ENCODE data around the gene HGFAC. TPM values are rescaled to one million over a fixed set of nuclear protein-coding genes. Genes with fewer than 3 reads are reported as not detected.

HGFAC gene
- total RNA-seq, 1 experiment from 2014 or later, result 0.20 TPM

DNA sequence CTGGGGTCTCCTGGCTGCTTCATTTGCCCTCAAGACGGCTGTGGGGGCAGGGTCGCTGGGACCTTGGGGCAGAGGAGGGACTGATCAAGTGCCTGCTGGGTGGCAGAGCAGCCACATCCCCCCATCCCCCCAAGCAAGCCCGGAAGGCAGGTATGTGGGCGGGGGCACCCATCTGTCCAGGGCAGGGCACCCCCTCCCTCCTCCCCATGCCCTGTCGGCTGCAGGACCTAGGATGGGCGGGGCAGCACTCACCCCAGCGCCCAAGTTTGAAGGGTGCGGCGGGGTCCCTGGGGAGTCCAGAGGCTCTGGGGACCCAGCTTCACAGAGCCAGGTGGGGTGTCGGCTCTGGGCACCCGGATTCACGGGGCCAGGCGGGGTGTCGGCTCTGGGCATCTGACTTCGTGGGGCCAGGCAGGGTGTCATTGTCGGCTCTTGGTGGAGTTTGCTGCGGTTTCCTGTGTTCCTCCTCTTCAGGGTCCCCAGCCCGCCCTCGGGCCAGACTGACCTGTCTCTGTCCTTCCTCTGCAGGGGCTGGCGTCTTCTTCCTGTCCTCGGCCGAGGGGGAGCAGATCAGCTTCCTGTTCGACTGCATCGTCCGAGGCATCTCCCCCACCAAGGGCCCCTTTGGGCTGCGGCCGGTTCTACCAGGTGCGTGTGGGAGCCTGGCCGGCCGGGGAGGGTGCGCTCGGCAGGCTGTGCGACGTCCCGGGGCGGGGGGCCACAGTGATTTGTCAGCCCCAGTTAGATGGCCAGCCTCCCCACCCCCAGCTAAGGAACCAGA lies 43.4 kb downstream of the HGFAC start (continued):
- TF ChIP-seq, protein P1, sequence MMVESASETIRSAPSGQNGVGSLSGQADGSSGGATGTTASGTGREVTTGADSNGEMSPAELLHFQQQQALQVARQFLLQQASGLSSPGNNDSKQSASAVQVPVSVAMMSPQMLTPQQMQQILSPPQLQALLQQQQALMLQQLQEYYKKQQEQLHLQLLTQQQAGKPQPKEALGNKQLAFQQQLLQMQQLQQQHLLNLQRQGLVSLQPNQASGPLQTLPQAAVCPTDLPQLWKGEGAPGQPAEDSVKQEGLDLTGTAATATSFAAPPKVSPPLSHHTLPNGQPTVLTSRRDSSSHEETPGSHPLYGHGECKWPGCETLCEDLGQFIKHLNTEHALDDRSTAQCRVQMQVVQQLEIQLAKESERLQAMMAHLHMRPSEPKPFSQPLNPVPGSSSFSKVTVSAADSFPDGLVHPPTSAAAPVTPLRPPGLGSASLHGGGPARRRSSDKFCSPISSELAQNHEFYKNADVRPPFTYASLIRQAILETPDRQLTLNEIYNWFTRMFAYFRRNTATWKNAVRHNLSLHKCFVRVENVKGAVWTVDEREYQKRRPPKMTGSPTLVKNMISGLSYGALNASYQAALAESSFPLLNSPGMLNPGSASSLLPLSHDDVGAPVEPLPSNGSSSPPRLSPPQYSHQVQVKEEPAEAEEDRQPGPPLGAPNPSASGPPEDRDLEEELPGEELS (CRISPR knock-in tag; IDR thresholded peaks at IDR 0.05), result no peak
- no peak for TF ChIP-seq ETV6 (CRISPR knock-in tag; IDR thresholded peaks at IDR 0.05)
- TF ChIP-seq, protein P2, sequence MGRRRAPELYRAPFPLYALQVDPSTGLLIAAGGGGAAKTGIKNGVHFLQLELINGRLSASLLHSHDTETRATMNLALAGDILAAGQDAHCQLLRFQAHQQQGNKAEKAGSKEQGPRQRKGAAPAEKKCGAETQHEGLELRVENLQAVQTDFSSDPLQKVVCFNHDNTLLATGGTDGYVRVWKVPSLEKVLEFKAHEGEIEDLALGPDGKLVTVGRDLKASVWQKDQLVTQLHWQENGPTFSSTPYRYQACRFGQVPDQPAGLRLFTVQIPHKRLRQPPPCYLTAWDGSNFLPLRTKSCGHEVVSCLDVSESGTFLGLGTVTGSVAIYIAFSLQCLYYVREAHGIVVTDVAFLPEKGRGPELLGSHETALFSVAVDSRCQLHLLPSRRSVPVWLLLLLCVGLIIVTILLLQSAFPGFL (CRISPR knock-in tag; IDR thresholded peaks at IDR 0.05; ENCODE audit: borderline replicate concordance), result no peak

DNA sequence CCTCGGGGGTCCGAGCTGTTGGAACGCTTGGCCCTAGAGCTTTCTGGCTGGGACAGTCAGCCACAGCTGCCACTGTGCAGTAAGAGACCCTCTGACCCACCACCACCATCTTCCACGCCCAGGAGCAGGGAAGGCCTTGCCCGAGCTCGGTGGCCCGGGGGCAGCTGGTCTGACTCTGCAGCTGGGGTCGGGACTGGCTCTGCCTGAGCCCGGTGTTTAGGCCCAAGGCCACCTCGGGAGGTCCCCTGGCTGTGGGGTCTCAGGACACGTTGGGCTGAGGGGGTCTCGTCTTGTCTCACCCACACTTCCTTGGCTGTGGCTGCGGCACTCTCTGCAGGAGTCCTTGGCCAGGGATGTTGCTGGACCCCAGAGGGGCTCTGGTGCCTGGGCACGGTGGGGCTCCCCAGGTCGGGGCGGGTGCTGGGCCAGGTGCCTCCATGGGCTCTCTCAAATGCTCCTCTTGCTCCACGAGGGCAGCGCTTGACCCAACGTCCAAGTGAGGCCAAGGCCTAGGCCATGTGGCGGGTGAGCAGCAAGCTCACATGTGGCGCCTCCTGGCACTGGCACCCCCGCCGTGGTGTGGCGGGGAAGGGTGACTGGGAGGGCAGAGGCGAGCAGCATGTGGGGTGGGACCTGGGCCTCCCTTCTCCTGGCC lies 44.2 kb downstream of the HGFAC start:
- TF ChIP-seq TEAD4 (CRISPR knock-in tag; IDR thresholded peaks at IDR 0.05) (no peak), GABPB1 (CRISPR knock-in tag; IDR thresholded peaks at IDR 0.05) (no peak), RELA (CRISPR knock-in tag; IDR thresholded peaks at IDR 0.05; ENCODE audit: borderline replicate concordance) (no peak), JUN (CRISPR knock-in tag; IDR thresholded peaks at IDR 0.05) (no peak), SOX15 (CRISPR knock-in tag; IDR thresholded peaks at IDR 0.05) (no peak), NR2C2 (CRISPR knock-in tag; IDR thresholded peaks at IDR 0.05) (no peak), FOXP1 (CRISPR knock-in tag; IDR thresholded peaks at IDR 0.05; ENCODE audit: borderline replicate concordance) (no peak), ZNF317 (CRISPR knock-in tag; IDR thresholded peaks at IDR 0.05; ENCODE audit: borderline replicate concordance, low read depth) (no peak)
- TF ChIP-seq, protein P3, sequence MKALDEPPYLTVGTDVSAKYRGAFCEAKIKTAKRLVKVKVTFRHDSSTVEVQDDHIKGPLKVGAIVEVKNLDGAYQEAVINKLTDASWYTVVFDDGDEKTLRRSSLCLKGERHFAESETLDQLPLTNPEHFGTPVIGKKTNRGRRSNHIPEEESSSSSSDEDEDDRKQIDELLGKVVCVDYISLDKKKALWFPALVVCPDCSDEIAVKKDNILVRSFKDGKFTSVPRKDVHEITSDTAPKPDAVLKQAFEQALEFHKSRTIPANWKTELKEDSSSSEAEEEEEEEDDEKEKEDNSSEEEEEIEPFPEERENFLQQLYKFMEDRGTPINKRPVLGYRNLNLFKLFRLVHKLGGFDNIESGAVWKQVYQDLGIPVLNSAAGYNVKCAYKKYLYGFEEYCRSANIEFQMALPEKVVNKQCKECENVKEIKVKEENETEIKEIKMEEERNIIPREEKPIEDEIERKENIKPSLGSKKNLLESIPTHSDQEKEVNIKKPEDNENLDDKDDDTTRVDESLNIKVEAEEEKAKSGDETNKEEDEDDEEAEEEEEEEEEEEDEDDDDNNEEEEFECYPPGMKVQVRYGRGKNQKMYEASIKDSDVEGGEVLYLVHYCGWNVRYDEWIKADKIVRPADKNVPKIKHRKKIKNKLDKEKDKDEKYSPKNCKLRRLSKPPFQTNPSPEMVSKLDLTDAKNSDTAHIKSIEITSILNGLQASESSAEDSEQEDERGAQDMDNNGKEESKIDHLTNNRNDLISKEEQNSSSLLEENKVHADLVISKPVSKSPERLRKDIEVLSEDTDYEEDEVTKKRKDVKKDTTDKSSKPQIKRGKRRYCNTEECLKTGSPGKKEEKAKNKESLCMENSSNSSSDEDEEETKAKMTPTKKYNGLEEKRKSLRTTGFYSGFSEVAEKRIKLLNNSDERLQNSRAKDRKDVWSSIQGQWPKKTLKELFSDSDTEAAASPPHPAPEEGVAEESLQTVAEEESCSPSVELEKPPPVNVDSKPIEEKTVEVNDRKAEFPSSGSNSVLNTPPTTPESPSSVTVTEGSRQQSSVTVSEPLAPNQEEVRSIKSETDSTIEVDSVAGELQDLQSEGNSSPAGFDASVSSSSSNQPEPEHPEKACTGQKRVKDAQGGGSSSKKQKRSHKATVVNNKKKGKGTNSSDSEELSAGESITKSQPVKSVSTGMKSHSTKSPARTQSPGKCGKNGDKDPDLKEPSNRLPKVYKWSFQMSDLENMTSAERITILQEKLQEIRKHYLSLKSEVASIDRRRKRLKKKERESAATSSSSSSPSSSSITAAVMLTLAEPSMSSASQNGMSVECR (CRISPR knock-in tag; IDR thresholded peaks at IDR 0.05; ENCODE audit: borderline replicate concordance), result no peak
- TF ChIP-seq, protein P4, sequence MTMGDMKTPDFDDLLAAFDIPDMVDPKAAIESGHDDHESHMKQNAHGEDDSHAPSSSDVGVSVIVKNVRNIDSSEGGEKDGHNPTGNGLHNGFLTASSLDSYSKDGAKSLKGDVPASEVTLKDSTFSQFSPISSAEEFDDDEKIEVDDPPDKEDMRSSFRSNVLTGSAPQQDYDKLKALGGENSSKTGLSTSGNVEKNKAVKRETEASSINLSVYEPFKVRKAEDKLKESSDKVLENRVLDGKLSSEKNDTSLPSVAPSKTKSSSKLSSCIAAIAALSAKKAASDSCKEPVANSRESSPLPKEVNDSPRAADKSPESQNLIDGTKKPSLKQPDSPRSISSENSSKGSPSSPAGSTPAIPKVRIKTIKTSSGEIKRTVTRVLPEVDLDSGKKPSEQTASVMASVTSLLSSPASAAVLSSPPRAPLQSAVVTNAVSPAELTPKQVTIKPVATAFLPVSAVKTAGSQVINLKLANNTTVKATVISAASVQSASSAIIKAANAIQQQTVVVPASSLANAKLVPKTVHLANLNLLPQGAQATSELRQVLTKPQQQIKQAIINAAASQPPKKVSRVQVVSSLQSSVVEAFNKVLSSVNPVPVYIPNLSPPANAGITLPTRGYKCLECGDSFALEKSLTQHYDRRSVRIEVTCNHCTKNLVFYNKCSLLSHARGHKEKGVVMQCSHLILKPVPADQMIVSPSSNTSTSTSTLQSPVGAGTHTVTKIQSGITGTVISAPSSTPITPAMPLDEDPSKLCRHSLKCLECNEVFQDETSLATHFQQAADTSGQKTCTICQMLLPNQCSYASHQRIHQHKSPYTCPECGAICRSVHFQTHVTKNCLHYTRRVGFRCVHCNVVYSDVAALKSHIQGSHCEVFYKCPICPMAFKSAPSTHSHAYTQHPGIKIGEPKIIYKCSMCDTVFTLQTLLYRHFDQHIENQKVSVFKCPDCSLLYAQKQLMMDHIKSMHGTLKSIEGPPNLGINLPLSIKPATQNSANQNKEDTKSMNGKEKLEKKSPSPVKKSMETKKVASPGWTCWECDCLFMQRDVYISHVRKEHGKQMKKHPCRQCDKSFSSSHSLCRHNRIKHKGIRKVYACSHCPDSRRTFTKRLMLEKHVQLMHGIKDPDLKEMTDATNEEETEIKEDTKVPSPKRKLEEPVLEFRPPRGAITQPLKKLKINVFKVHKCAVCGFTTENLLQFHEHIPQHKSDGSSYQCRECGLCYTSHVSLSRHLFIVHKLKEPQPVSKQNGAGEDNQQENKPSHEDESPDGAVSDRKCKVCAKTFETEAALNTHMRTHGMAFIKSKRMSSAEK (CRISPR knock-in tag; IDR thresholded peaks at IDR 0.05; ENCODE audit: borderline replicate concordance), result no peak
- TF ChIP-seq, protein P5, sequence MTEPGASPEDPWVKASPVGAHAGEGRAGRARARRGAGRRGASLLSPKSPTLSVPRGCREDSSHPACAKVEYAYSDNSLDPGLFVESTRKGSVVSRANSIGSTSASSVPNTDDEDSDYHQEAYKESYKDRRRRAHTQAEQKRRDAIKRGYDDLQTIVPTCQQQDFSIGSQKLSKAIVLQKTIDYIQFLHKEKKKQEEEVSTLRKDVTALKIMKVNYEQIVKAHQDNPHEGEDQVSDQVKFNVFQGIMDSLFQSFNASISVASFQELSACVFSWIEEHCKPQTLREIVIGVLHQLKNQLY (CRISPR knock-in tag; IDR thresholded peaks at IDR 0.05), result no peak
- Mint-ChIP-seq H3K4me3 (no peak overlapping the region), H3K36me3 (no peaks in the 10 kb centered on the region), H3K4me1 (peaks cover 17% of the 10 kb centered on the region), H3K27me3 (ENCODE audit: low read depth) (peaks cover 88% of the 10 kb centered on the region), H3K27ac (no peak overlapping the region), H3K9me3 (no peaks in the 10 kb centered on the region)
- no peak for ATAC-seq
- POLR2A ChIA-PET, result no interaction called here
- CTCF ChIA-PET, result interaction anchor here (0.9 to 1.9 kb wide), 3 partner anchors 19 to 167 kb away, joined by 4 to 6 read pairs (median 5); no protein-coding TSS in a partner anchor
- DNase-seq (ENCODE audit: low spot score), result no peak

All from WTC11 (cell line).